ENCODE results near the gene RP9. TPM values are rescaled to one million over a fixed set of nuclear protein-coding genes. Genes with fewer than 3 reads are reported as not detected.
A peak's percentile ranks its signal among the peaks of the same experiment; 100 is the strongest.

RP9 gene
- total and polyA plus RNA-seq, 9 of the 15 experiments (the other 6 are each of a cell fraction or from before 2014, with no cell fraction given) = 10.7 to 44.8 (median 33.4) TPM

DNA sequence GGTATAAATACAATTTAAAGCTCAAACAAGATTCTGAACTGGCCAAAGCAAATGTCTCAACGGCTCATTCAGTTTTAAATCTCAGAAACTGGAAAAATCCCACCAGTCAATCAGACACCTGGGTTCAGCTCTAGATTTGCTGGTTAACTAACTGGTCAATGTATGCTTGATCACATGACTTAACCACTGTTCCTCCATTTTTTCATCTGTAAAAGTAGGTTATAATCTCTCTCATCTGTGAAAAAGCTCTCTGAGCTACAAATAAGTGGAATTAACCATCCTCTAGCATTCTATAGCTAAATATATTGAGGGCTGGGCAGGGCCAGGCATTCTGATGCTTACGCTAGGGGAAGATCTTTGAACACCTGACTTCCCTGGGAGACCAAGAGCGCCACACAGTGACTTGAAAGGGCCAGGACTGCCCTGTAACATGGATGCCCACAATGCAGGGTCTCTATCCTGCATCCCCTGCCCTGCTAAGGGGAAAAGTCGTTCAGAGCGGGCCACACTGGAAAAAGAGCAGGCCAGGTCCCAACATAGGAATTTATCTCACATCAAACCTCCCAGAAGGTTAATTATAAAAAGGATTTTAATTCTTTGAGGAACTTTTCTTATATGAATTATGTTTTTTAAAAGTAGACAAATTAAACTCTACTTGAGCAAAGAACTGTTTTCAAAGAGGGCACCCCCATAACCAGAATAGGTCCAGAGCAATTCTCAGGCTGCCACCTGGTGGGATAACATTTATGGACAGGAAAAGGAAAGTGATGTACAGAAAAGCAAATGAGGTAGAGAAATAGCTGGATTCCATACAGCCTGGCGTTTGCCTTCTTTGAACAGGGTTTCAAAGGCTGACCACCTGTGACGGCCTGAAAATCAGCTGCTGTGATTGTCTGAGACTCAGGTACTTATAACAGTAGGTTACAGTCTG lies 1.8 kb downstream of the RP9 start (continued):
- no peak for TF ChIP-seq SNRNP70 (optimal IDR thresholded peaks at IDR 0.05; ENCODE audit: low read depth, low read length)
- TF ChIP-seq, protein P1, sequence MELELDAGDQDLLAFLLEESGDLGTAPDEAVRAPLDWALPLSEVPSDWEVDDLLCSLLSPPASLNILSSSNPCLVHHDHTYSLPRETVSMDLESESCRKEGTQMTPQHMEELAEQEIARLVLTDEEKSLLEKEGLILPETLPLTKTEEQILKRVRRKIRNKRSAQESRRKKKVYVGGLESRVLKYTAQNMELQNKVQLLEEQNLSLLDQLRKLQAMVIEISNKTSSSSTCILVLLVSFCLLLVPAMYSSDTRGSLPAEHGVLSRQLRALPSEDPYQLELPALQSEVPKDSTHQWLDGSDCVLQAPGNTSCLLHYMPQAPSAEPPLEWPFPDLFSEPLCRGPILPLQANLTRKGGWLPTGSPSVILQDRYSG (tag; conservative IDR thresholded peaks at IDR 0.05; ENCODE audit: low read depth) = 0 out of 2 replicates have a peak, but pooled peaks have one; percentile 47
- TF ChIP-seq FOXO4 (CRISPR knock-in tag; IDR thresholded peaks at IDR 0.05) = no peak
- no peak for TF ChIP-seq RUNX1 (IDR thresholded peaks at IDR 0.05; ENCODE audit: low read depth)
- no peak for TF ChIP-seq HEY1 (CRISPR knock-in tag; IDR thresholded peaks at IDR 0.05; ENCODE audit: borderline replicate concordance)
- TF ChIP-seq RB1 (IDR thresholded peaks at IDR 0.05; ENCODE audit: low read depth) = 0 out of 2 replicates have a peak, but pooled peaks have one; percentile 9
- TF ChIP-seq MAZ (CRISPR knock-in tag; conservative IDR thresholded peaks at IDR 0.05 in 1 of 2, IDR thresholded peaks at IDR 0.05 in 1 of 2) = no peak
- no peak for TF ChIP-seq HMG20A (CRISPR knock-in tag; conservative IDR thresholded peaks at IDR 0.05)
- TF ChIP-seq, protein P2, sequence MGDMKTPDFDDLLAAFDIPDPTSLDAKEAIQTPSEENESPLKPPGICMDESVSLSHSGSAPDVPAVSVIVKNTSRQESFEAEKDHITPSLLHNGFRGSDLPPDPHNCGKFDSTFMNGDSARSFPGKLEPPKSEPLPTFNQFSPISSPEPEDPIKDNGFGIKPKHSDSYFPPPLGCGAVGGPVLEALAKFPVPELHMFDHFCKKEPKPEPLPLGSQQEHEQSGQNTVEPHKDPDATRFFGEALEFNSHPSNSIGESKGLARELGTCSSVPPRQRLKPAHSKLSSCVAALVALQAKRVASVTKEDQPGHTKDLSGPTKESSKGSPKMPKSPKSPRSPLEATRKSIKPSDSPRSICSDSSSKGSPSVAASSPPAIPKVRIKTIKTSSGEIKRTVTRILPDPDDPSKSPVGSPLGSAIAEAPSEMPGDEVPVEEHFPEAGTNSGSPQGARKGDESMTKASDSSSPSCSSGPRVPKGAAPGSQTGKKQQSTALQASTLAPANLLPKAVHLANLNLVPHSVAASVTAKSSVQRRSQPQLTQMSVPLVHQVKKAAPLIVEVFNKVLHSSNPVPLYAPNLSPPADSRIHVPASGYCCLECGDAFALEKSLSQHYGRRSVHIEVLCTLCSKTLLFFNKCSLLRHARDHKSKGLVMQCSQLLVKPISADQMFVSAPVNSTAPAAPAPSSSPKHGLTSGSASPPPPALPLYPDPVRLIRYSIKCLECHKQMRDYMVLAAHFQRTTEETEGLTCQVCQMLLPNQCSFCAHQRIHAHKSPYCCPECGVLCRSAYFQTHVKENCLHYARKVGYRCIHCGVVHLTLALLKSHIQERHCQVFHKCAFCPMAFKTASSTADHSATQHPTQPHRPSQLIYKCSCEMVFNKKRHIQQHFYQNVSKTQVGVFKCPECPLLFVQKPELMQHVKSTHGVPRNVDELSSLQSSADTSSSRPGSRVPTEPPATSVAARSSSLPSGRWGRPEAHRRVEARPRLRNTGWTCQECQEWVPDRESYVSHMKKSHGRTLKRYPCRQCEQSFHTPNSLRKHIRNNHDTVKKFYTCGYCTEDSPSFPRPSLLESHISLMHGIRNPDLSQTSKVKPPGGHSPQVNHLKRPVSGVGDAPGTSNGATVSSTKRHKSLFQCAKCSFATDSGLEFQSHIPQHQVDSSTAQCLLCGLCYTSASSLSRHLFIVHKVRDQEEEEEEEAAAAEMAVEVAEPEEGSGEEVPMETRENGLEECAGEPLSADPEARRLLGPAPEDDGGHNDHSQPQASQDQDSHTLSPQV (IDR thresholded peaks at IDR 0.05) = 0 out of 2 replicates have a peak, but pooled peaks have one; percentile 63
- TF ChIP-seq, protein P3, sequence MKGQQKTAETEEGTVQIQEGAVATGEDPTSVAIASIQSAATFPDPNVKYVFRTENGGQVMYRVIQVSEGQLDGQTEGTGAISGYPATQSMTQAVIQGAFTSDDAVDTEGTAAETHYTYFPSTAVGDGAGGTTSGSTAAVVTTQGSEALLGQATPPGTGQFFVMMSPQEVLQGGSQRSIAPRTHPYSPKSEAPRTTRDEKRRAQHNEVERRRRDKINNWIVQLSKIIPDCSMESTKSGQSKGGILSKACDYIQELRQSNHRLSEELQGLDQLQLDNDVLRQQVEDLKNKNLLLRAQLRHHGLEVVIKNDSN (CRISPR knock-in tag; IDR thresholded peaks at IDR 0.05) = 0 out of 2 replicates have a peak, but pooled peaks have one; percentile 22
- TF ChIP-seq ZBTB33 (CRISPR knock-in tag; IDR thresholded peaks at IDR 0.05) = peak; percentile 39; the same call in 1 of the 2 replicates
- TF ChIP-seq SRSF3 (IDR thresholded peaks at IDR 0.05; ENCODE audit: insufficient read depth, low read length) = no peak
- TF ChIP-seq CBX3 (IDR thresholded peaks at IDR 0.05; ENCODE audit: borderline replicate concordance in 1 of 2, low read length in 2 of 2) = no peak
- TF ChIP-seq, protein P4, sequence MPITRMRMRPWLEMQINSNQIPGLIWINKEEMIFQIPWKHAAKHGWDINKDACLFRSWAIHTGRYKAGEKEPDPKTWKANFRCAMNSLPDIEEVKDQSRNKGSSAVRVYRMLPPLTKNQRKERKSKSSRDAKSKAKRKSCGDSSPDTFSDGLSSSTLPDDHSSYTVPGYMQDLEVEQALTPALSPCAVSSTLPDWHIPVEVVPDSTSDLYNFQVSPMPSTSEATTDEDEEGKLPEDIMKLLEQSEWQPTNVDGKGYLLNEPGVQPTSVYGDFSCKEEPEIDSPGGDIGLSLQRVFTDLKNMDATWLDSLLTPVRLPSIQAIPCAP (CRISPR knock-in tag; IDR thresholded peaks at IDR 0.05; ENCODE audit: borderline replicate concordance) = no peak
